Testis (tissue), 2 donors: ENCODE measurements around the gene PCNT.

Experiments used
- POLR2A ChIP-seq: fragments of 450-650 bp; IDR thresholded peaks from one replicate; pipeline ENCODE4 v1.6.1; 2017; ENCODE audit warnings: antibody characterized with exemption, mild to moderate bottlenecking, moderate library complexity
- TF ChIP-seq, protein P1 (sequence below), 3 experiments: fragments of 450-650 bp in 2 of 3; fragments of 200-600 bp in 1 of 3; sonication (generic) in 1 of 3; IDR thresholded peaks; one replicate each; pipeline ENCODE4 v1.5.1; 2016 to 2019; ENCODE audit warnings: antibody characterized with exemption in 3 of 3, mild to moderate bottlenecking in 2 of 3, moderate library complexity in 1 of 3

DNA sequence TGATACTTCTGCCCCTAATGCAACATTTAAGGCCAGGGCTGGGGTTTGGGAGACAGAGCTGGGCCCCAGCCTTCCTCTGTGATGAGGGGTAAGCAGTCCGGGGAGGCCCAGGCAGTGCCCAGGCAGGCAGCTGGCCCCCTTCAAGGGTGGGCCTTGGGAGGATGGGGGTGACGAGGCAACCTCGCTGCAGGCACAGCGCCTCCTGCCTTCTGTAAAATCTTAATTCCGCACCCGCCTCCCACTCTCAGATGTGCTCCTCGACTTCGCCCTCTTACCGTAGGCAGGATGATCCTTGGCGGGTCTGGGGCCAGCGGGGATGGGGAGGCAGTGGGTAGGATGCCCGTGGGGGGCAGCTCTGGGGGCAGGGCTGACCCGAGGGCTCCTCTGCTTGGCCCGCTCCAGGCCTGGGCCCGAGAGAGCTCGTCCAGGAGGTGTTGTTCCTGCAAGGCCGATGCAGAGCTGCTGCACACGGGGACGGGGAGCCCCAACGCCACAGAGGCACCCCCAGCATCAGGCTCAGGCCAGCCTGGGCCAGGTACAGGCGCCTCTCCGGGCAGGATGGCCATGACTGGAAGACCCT, 9.4 kb upstream of the PCNT start:
- TF ChIP-seq, protein P1, sequence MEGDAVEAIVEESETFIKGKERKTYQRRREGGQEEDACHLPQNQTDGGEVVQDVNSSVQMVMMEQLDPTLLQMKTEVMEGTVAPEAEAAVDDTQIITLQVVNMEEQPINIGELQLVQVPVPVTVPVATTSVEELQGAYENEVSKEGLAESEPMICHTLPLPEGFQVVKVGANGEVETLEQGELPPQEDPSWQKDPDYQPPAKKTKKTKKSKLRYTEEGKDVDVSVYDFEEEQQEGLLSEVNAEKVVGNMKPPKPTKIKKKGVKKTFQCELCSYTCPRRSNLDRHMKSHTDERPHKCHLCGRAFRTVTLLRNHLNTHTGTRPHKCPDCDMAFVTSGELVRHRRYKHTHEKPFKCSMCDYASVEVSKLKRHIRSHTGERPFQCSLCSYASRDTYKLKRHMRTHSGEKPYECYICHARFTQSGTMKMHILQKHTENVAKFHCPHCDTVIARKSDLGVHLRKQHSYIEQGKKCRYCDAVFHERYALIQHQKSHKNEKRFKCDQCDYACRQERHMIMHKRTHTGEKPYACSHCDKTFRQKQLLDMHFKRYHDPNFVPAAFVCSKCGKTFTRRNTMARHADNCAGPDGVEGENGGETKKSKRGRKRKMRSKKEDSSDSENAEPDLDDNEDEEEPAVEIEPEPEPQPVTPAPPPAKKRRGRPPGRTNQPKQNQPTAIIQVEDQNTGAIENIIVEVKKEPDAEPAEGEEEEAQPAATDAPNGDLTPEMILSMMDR (IDR thresholded peaks at IDR 0.05) = no peak
- TF ChIP-seq POLR2A = no peak
